DMS53 (cell line): ENCODE measurements around the gene STRN4.

Source experiments
- DNase-seq: peaks from one replicate; lab custom pipeline; 2025; lab: John Stamatoyannopoulos, UW

The STRN4 gene

GRCh38 chr19:46725859-46726393 lies 20.3 kb downstream of the STRN4 start:
- DNase-seq = no peak

- no peak for DNase-seq
Observed at GRCh38 chr19:46725036-46725820, 21.0 kb downstream of the STRN4 start.

- no peak for DNase-seq
Observed at GRCh38 chr19:46724468-46724867, 21.8 kb downstream of the STRN4 start.

GRCh38 chr19:46723471-46723870 lies 22.8 kb downstream of the STRN4 start:
- DNase-seq = no peak

- no peak for DNase-seq
Observed at GRCh38 chr19:46723023-46723461, 23.2 kb downstream of the STRN4 start.

- DNase-seq = no peak
Observed at GRCh38 chr19:46722421-46723022, 23.7 kb downstream of the STRN4 start.

GRCh38 chr19:46722004-46722380 lies 24.3 kb downstream of the STRN4 start:
- peak; percentile 35 for DNase-seq

GRCh38 chr19:46721269-46722003 lies 24.8 kb downstream of the STRN4 start:
- DNase-seq = peak; percentile 35

- no peak for DNase-seq
Observed at GRCh38 chr19:46720503-46721239, 25.6 kb downstream of the STRN4 start.

- DNase-seq = no peak
Observed at GRCh38 chr19:46719629-46720502, 26.4 kb downstream of the STRN4 start.

GRCh38 chr19:46718934-46719622 lies 27.2 kb downstream of the STRN4 start:
- no peak for DNase-seq

GRCh38 chr19:46718157-46718933 lies 27.9 kb downstream of the STRN4 start:
- DNase-seq = peak; percentile 76

- DNase-seq = peak; percentile 69
Observed at GRCh38 chr19:46717716-46718143, 28.5 kb downstream of the STRN4 start.

- peak; percentile 89 for DNase-seq
Observed at GRCh38 chr19:46717034-46717715, 29.1 kb downstream of the STRN4 start, which contains the start of gene PRKD2. Gene PRKD2 (minus strand): TSS chr19:46717114. CDS start chr19:46716370, 744 bp downstream.

- DNase-seq = no peak
Observed at GRCh38 chr19:46716672-46717033, 29.6 kb downstream of the STRN4 start.

- DNase-seq = peak; percentile 63
Observed at GRCh38 chr19:46715975-46716671, 30.1 kb downstream of the STRN4 start.

GRCh38 chr19:46715620-46715974 lies 30.7 kb downstream of the STRN4 start:
- peak; percentile 47 for DNase-seq

GRCh38 chr19:46714444-46715106 lies 31.7 kb downstream of the STRN4 start:
- DNase-seq = peak; percentile 91
